Spleen (tissue), 3 donors: ENCODE results near the gene RPS27.

Experiments
- POLR2A ChIP-seq, 3 donors: fragments of 450-650 bp; IDR thresholded peaks; one replicate each; pipeline ENCODE4 v1.5.1; 2017; ENCODE audit warnings: antibody characterized with exemption in 3 of 3, mild to moderate bottlenecking in 1 of 3
- POLR2AphosphoS5 ChIP-seq, 3 donors: sonication (generic); formaldehyde crosslinking; IDR thresholded peaks; one replicate each; pipeline ENCODE4 v1.5.1; 2017; ENCODE audit warnings: antibody characterized with exemption in 3 of 3

DNA sequence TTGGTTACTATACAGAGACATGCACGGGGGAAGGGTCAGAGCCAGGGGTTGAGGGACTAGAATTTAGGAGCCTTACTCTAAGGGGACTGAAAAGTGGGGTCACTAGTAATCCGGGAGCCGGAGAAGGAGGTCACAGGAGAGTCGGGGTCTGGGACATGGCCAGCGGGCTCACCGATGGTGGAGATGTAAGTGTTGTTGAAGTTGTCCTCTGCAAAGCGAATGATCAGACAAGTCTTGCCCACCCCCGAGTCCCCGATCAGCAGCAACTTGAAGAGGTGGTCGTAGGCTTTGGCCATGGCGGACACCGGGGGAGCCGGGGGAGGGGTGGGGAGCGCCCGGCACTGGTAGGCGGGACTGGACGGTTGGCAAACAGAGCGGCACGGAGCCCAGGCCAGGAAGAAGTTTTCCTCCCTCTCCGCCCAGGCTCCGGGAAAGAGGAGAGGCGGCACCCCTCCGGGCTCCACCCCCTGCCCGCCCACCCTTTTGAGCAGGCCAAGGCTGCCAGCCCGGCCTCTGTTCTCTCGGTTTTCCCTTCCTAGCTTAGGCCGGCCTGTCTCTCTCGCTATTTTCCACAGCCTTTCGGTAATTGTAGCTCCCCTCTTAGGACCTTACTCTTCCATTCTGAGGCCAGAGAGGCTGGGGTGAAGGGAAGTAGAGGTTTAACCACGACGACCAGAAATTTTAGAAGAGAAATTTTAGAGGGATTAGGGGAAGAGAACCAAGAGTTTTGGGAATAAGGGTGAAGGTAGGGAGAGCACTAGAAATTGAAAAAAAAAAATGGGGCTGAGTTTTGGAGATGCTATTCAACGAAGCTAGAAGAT, 4.4 kb upstream of the RPS27 start, which contains the start of gene RAB13:
- TF ChIP-seq POLR2A (IDR thresholded peaks at IDR 0.05) (peak in 1 of 3 donors; percentile 20), POLR2AphosphoS5 (IDR thresholded peaks at IDR 0.05) (peak; percentile 61 to 83 (median 83))
